Activated CD4-positive, alpha-beta T cell treated with anti-CD3 and anti-CD28 coated beads for 1 hour (primary cell): ENCODE data around the gene CCDC3.

Experiments
- DNase-seq: peaks from one replicate; pipeline ENCODE4 v3.0.0-alpha.2; 2020

Gene CCDC3

DNA sequence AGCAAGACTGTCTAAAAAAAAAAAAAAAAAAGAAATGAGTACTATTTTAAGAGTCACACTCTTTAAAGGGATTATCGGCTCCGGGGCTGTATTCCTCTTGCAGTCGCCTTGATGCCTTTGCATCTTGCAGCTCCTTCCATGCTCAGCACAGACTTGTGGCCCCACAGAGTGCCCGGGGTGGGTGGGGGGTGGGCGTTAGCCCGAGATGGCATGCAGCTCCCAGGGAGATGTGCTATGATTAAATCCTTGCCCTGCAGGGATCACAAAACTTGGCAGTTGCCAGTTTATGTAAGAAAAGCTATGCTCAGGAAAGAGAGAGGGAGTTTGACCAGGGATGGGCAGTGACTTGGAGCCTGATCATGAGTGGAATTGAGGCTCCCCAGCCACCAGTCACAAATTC lies 81.9 kb downstream of the CCDC3 start:
- DNase-seq: no peak

DNA sequence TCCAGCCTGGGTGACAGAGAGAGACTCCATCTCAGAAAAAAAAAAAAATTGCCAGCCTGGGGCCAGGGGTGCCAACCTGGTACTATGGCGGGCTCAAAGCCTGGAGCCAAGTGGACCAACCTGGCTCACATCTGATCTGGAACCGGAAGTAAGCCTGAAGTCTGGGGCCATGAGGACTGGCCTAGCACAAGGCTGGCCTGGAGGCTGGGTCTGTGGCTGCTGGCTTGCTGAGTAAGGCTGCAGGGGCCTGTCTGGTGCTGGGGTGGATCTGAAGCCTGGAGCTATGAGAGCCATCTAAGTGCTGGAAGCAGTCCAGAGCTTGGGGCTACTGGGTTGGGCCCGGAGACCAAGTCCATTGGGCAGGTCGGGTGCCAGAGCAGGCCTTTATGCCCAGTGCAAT lies 84.9 kb downstream of the CCDC3 start:
- no peak for DNase-seq

DNA sequence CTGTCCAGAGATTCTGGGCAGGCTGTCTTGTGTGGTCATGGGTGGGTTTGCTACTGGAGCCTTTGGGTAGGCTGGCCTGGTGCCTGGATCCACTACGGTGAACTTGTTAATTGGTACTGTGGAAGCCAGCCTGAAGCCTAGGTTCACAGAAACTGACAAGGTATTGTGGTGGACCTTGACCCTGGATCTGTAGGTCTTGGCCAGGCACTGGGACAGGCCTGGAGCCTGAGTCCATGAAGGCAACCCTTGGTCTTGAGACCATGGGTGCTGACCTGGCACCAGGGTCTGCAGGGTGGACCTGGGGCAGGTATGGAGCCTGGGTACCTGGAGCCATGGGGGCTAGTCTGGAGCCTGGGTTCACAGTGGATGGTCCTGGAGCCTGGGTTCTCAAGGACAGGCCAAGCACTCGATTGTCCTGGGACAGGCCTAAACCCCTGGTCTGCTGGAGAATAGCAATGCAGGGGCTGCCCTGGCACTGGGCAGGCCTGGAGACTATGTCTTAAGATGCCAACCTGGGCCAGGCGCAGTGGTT lies 85.8 kb downstream of the CCDC3 start:
- no peak for DNase-seq

DNA sequence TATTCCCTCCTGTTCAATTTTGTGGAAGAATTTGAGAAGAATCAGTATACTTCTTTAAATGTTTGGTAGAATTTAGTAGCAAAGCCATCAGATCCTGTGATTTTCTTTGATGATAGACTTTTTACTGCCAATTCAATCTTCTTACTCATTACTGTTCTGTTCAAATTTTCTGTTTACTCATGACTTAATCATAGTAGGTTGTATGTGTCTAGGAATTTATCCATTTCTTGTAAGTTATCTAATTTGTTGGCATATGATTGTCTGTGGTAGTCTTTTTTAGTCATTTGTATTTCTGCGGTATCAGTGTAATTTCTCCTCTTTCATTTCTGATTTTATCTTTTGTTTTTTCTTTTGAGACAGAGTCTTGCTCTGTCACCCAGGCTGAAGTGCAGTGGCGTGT lies 87.4 kb downstream of the CCDC3 start:
- DNase-seq: no peak

DNA sequence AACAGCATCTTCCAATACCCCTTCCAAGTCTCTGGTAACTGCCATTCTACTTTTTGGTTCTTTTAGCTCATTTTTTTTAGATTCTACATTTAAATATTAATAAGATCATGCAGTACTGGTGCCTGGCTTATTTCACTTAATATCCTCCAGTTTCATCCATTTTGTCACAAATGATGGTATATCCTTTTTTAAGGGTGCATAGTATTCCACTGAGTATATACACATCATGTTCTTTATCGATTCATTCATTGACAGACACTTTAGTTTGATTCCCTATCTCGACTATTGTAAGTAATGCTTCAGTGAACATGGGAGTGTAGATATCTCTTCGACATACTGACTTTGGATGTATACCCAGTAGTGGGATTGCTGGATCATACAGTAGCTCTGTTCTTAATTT lies 89.7 kb downstream of the CCDC3 start:
- no peak for DNase-seq

DNA sequence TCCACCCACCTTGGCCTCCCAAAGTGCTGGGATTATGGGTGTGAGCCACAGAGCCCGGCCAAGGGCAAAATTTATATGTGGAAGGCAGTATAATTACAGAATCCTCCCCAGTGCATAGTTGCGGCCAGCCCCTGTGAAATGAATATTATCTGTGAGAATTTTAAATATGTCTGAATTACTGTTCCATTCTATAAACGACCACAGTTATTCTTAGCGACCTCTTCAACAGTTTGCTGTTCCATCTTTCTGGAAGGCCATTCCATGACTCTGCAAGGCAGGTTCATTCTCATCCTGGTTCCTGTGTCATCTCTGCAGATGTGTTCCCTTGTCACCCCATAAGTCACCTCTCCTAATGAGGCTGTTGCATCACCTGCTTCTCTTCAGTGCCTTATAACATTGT lies 90.7 kb downstream of the CCDC3 start:
- no peak for DNase-seq

DNA sequence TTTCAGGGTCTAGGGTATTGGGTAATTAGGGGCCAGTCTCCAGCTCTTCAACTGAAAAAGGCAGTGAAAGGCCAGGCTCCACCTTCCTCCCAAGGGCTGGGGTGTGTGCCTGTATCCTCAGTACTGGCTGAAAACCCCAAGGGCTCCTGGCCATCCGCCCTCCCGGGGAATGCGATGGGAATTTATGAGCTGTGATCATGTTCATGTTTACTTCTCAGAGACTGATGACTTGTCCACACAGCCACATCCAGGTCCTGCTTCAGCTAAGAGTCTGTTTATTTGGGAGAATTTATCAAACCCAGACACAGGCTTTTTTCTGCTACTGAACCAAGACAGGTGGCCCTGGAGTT lies 91.7 kb downstream of the CCDC3 start:
- no peak for DNase-seq

DNA sequence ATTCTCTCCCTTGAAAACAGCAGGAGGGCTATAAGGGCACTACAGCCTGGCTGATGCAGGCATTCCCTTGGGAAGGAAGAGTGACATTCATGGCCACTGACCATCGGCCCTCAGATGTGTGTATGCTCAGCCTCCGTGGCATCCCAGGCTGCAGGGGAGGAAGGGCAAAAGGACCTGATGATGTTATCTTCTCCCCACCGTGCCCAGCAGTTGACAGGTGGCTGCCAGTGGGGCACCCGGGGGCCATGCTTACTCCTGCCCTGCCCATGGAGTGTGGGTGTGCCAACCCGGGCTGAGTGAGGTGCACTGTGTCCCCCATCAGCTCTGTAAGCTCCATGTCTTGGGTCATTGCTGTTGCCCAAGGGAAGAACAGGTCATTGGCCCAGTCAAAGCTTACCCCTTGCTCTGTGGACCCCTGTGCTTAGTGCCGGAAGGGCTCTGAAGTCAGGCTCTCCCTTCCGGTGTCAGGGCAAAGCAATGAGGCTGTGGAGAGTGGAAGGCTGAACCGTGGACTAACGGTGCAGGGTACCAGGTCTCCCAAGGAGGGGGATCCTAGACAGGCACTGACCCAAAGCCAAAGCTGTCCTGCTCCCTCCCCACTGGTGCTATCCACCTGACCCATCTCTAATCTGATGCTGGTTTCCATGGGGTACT lies 92.2 kb downstream of the CCDC3 start:
- DNase-seq: no peak

DNA sequence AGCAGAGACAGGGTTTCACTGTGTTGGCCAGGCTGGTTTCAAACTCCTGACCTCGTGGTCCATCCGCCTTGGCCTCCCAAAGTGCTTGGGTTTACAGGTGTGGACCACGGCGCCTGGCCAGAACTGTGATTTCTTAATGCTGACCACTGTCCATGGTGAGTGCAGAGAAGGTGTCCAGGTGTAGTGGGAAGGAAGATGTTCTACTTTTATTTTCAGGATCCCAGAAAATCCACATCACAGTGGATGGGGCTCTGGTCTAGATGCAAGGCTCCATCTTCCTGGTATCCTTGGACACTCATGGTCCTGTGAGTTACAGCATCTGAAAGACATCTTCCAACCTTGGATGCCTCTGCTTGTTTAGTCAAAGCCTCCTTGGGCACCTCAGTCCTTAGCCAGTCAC lies 92.7 kb downstream of the CCDC3 start:
- DNase-seq: no peak

DNA sequence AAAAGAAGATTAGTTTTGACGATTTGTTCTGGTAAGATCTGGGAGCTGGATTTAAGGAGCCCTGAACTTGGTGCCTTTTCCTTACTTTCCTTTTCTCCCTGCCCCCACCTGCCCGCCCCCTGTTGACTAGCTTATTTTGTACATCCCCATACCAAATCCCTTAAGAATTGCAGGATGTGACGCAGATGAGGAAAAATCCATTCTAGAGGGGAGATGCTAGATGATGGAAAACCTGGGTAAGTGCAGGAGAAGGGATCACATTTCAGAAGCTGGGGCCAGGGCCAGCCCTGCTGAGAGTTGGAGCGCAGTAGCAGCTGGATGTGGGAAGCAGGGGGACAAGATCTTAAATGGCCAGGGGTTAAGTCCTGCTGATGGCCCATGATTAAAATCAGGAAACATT lies 93.9 kb downstream of the CCDC3 start:
- no peak for DNase-seq

DNA sequence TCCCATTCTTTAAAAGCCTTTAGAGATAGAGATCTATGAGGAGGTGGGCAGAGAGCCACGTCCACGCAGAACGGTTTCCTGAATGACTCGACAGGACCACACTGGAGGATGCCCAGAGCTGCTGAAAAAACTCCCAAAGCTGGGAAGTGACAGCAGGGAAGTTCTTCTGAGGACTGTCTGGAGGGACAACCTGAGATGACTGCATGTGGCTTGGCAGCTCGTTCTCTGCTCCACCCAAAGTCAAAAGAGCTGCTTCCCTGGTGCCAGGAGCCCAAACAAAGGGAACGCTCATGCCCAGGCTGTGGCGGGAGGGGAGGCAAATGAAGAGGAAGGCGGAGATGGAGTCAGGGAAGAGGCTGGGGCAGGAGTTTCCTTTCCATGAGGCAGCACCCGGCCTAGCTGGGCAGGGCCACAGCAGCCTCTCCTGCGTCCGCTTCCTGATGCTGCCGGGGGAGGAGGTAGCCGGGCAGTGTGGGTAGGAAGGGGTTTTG lies 95.4 kb downstream of the CCDC3 start:
- no peak for DNase-seq

DNA sequence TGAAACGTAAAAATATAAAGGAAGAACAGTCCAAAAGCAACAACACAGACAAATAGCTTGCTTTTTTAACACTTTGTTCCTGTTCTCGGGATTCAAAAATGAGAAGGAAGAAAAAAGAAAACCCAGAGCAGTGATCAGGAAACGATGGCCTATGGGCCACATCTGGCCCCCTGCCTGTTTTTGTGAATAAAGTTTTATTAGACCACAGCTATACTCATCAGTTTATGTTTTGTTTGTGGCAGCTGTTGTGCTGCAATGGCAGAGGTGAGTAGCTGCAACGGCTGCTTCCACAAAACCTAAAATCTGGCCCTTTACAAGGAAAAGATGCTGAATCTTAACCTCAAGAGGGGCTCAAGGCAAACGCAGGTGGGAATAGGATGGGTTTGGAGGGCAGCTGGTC lies 96.4 kb downstream of the CCDC3 start:
- DNase-seq: no peak

DNA sequence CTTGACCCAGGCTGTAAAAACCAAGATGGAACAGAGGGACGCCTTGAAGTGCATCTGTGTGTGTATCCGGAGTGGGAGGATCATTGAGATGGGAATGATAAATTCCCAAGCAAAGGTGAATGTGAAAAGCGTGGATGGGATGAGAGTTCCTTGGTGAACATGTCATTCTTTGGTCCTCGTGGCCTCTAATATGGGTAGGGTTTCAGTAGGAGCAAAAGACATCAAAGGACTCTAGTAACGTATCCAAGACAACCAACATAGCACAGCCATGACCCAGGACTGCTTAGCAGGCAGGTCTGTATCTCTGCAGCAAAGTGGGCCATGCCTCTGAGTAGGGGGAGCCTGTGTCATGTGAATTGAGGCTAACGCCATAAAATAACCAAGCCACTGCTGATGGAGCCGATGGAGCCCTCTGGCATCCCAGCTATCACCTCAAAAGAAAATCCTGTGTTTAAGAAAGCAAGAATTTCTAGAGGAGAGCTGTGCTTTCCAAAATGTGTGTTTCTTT lies 98.6 kb downstream of the CCDC3 start:
- DNase-seq: no peak

DNA sequence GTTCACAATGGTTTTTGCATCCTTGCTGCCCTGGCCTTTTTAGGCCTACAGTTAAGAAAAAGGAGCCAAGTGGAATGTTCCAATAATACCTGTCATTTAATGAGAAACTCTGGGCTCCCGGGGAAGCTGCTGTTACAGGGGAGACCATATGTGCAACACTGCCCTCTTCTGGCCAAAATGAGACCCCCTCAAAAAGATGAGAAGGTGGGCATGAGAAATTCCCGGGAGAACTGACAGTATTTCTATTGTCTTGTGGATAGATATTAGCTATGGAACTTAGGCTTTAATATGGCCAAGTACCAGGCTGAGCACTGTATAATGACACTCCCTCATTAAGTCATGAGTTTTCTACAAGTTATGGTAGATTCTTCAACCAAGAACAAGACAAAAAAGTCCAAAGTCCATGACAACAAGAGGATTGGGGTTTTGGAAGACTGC lies 99.4 kb downstream of the CCDC3 start:
- DNase-seq: no peak

DNA sequence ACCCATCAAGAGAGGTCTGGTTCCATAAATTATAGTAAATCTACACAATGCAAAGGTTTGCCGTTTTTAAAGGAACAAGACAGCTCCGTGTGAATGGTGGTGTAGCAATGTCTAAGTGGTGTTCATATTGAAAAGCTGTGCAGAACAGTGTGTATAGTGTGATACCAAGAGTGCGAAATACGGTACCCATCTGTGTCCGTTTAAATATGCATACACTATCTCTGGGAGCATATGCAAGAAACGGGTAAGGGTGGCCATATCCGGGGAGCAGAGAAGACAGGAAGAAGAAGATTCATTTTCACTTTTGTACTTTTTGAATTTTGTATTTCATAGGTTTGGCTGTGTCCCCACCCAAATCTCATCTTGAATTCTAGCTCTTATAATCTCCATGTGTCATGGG lies 102.0 kb downstream of the CCDC3 start:
- DNase-seq: no peak

DNA sequence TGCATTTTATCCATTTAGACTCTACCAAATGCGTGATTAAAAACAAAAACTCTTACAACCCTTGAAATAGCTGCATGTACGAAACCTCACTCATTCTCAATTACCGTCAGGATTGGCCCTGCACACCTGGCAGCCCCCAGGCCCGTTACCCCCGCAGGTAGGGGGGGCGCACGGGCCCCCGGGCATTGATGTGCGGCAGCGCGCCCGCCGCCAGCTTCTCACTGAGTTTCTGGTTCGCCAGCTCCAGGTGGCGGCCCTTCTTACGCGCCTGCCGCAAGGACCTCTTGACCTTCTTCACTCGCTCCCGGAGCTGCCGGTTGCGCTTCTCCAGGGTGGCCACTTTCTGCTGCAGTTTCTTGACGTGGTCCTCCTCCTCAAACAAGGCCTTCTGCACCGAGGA lies 103.2 kb downstream of the CCDC3 start:
- DNase-seq: no peak

DNA sequence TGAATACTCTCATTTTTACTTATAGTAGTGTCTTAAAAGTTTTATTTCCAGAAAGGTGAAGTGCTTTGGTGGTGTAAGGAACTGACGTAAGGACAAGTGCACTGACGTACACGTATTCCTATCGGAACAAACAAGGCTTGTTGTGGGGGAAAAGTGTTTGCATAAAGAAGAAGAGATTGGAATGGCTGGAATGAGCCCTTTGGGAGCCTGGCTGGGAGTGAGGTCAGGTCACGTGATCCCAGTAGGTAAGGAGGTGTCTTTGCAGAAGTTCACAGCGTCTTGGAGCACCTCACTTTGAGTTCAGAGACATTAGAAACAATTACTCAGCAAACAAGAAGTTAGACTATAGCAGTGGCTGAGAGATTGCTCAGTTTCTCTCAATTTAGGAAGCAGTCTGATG lies 104.2 kb downstream of the CCDC3 start:
- no peak for DNase-seq

DNA sequence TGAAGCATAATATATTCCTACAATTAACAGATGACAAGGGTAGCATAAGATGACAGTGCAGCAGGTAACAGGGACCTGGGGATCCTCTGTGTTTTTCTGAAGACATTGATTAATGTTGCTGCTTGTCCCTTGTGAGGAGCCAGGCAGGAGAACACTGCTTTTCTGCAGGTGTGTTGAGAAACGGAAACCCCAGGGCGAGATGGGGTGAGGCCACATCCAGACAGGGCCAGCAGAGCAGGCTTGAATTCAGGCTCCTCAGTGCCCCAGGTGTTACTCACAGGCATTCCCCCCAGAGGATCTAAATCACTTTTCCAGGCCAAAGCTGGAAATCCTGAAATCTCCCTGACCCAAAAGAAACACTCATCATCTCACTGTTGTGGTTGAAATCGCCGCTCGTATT lies 105.3 kb downstream of the CCDC3 start:
- no peak for DNase-seq

DNA sequence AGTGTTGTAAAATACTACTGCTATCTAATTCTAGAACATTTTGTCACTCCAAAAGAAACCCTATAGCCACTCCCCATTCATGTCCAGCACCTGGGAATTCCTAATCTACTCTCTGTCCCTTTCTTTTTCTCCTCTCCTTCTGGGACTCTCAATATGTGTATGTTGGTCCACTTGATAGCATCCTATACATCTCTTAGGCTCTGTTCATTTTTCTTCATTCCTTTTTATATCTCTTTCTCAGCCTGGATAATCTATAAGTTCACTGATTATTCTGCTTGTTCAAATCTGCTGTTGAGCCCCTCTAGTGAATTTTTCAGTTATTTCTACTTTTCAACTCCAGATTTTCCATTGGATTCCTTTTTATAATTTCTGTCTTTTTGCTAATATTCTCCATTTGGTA lies 108.6 kb downstream of the CCDC3 start:
- DNase-seq: no peak

DNA sequence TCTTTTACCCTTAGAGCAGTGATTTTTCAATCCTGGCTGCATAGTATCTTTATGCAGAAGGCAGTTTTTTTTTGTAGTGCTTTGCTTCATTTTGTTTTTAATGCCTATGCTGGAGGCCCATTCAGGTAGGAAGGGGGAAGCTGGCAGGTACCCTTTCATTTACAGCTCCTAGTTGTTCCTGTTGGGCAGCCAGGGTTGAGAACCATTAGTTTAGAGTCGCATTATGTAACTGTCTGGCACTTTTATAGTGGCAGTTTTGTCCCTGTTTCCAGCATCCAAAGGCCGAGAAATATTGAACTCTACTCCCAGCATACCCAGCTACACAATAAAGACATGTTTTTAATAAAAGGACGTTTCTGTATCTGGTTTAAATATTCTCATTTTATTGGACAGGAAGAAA lies 110.6 kb downstream of the CCDC3 start:
- DNase-seq: no peak

DNA sequence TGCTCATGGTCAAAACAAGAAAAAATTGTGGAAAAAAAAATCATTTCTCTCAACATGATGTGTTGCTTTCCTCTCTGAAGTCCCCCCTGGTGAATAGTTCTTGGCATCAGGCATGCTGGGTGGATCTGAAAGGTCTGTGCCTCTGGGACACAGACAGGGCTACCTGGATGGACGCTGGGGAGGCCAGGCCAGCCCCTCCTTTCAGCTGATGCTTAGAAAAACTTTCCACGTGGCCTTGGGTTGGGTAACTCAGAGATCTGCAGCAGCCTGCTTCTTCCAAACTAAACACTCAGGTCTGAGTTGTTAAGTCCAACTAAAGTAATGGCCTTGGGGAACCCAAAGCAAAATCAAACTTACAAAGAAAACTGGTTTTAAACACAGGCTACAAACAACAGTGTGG lies 113.0 kb downstream of the CCDC3 start:
- no peak for DNase-seq

DNA sequence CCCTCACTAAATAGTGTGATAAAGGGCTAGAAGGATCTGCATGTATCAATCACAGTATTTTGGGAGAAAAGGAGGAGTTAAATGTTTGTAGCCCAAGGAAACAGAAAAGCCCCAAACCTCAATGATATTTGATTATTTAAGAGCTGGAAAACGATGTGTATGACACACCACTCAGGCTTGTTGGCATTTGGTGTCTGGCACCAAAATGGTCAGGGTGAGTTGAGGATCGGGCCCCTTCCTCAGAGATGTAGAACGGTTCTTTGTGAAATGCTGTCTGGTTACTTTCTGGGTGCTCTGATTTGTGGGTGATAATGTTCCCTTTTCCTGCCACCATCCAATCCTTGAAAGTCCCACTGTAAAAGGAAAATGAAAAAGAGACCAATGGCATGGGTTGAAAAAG lies 113.7 kb downstream of the CCDC3 start:
- DNase-seq: no peak

DNA sequence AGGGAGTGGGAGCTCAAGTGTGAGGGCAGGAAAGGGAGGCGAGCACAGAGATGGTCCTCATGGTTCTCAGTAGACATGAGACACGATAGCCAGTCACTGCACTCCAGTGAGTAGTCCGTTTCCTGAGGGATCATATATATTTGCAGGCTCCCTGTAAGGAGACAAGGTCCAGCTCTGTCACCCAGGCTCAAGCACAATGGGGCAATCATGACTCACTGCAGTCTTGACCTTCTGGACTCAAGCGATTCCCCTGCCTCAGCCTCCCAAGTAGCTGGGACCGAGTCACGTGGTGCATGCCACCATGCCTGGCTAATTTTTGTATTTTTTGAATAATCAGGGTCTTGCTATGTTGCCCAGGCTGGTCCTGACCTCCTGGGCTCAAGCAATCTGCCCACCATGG lies 116.7 kb downstream of the CCDC3 start:
- no peak for DNase-seq

DNA sequence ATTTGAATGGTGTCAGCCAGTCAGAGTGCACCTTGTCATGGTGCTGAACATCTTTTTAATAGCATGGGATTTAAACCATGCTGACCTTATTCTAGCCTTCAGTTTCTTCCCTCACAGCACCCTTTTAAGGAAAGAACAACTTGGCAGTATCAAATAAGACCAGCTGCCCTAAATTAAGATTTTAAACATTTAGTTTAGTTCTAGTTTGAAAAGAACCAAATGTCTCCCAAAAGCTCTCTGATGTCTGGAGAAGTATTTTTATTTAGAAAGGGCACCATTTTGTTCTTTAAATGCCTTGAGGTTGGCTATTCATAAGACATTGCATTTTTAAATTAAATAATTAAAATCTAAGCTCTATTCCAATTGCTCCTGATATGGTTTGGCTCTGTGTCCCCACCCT lies 121.1 kb downstream of the CCDC3 start:
- DNase-seq: no peak

DNA sequence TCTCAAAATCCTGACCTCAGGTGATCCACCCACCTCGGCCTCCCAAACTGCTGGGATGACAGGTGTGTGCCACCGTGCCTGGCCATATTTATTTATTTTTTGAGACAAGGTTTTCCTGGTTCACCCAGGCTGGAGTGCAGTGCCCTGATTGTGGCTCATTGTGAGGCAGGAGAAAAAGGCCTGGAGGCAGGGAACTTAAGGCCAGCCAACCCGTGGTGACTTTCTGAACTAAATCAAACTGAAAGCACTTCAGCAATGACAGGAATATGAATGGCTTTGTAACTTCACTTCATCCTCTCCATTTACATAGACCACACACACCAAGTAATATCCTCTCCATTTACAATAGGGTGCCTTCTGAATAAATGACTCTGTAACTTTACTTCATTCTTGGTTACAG lies 124.4 kb downstream of the CCDC3 start:
- no peak for DNase-seq
